KMS-11 (cell line): ENCODE results near the gene TIMM44.

Experiments
- H2AFZ ChIP-seq: fragments of 200-600 bp; sonication (generic); 2 replicates; pipeline ENCODE4 v1.6.1; 2016; ENCODE audit warnings: antibody characterized with exemption, mixed run types, low read depth
- H3K27ac ChIP-seq: fragments of 200-600 bp; sonication (generic); 2 replicates; pipeline ENCODE4 v1.6.1; 2016; ENCODE audit warnings: mild to moderate bottlenecking, mixed run types
- H3K27me3 ChIP-seq: fragments of 200-600 bp; sonication (generic); 2 replicates; pipeline ENCODE4 v1.6.1; 2017; ENCODE audit warnings: mild to moderate bottlenecking, low read depth, mixed run types, moderate library complexity; ENCODE audit not compliant: insufficient read depth
- H3K36me3 ChIP-seq: fragments of 200-600 bp; sonication (generic); 2 replicates; pipeline ENCODE4 v1.6.1; 2017; ENCODE audit warnings: mild to moderate bottlenecking, mixed run types; ENCODE audit not compliant: insufficient read depth
- H3K4me1 ChIP-seq: fragments of 200-600 bp; sonication (generic); 2 replicates; pipeline ENCODE4 v1.6.1; 2016; ENCODE audit warnings: mild to moderate bottlenecking, low read depth, mixed run types; ENCODE audit not compliant: poor library complexity, severe bottlenecking
- H3K4me2 ChIP-seq: fragments of 200-600 bp; sonication (generic); 2 replicates; pipeline ENCODE4 v1.7.0; 2016; ENCODE audit warnings: mild to moderate bottlenecking, mixed run types
- H3K4me3 ChIP-seq: fragments of 200-600 bp; sonication (generic); IDR thresholded peaks from 2 replicates; pipeline ENCODE4 v1.6.1; 2017; ENCODE audit warnings: low read depth, low read length, mixed read lengths; ENCODE audit not compliant: insufficient read depth
- H3K79me2 ChIP-seq: fragments of 200-600 bp; sonication (generic); 2 replicates; pipeline ENCODE4 v1.6.1; 2016; ENCODE audit warnings: low read depth, mixed run types; ENCODE audit not compliant: insufficient read depth
- H3K9ac ChIP-seq: fragments of 200-600 bp; sonication (generic); 2 replicates; pipeline ENCODE4 v1.6.1; 2016; ENCODE audit warnings: mild to moderate bottlenecking, mixed run types
- H4K20me1 ChIP-seq: fragments of 200-600 bp; sonication (generic); 2 replicates; pipeline ENCODE4 v1.6.1; 2016; ENCODE audit warnings: mild to moderate bottlenecking, mixed run types; ENCODE audit not compliant: insufficient read depth
- CTCF ChIP-seq: fragments of 200-600 bp; sonication (generic); conservative IDR thresholded peaks from 2 replicates; pipeline ENCODE4 v1.6.1; 2017; ENCODE audit warnings: low read depth, mild to moderate bottlenecking, antibody characterized with exemption, low read length, moderate library complexity, mixed read lengths

TIMM44 gene

GRCh38 chr19:7911508-7912143 is 31.8 kb downstream of the TIMM44 start:
- Histone ChIP-seq H3K4me2 (no peak overlapping the region), H3K4me3 (no peak overlapping the region), H3K36me3 (no peaks in the 10 kb centered on the region), H2AFZ (no peak overlapping the region), H3K27ac (no peak overlapping the region), H3K4me1 (no peaks in the 10 kb centered on the region), H3K79me2 (peaks cover 5% of the 10 kb centered on the region), H3K27me3 (peaks cover 9% of the 10 kb centered on the region), H3K9ac (no peak overlapping the region), H4K20me1 (no peaks in the 10 kb centered on the region)
- TF ChIP-seq CTCF, result no peak

- no peak for TF ChIP-seq CTCF
Observed at GRCh38 chr19:7910321-7911161, 32.9 kb downstream of the TIMM44 start.

GRCh38 chr19:7909471-7910067 is 33.9 kb downstream of the TIMM44 start:
- no peak for TF ChIP-seq CTCF
- H4K20me1 ChIP-seq, result no peaks in the 10 kb centered on the region
- H3K36me3 ChIP-seq, result no peaks in the 10 kb centered on the region
- no peak overlapping the region for H3K27ac ChIP-seq
- H3K27me3 ChIP-seq, result no peaks in the 10 kb centered on the region
- no peak overlapping the region for H2AFZ ChIP-seq
- H3K4me2 ChIP-seq, result no peak overlapping the region
- peaks cover 5% of the 10 kb centered on the region for H3K4me1 ChIP-seq
- no peak overlapping the region for H3K4me3 ChIP-seq
- H3K9ac ChIP-seq, result no peak overlapping the region
- H3K79me2 ChIP-seq, result peaks cover 25% of the 10 kb centered on the region

More at GRCh38 chr19:7910321-7911161, 32.9 kb downstream of the TIMM44 start:
- Histone ChIP-seq H3K4me1 (no peaks in the 10 kb centered on the region), H3K4me2 (no peak overlapping the region), H4K20me1 (no peaks in the 10 kb centered on the region), H2AFZ (no peak overlapping the region), H3K36me3 (no peaks in the 10 kb centered on the region), H3K9ac (no peak overlapping the region), H3K4me3 (no peak overlapping the region), H3K27me3 (peaks cover 2% of the 10 kb centered on the region; the same call in 1 of the 2 replicates), H3K79me2 (peaks cover 16% of the 10 kb centered on the region), H3K27ac (no peak overlapping the region)

- TF ChIP-seq CTCF, result no peak
- Histone ChIP-seq H3K4me1 (peaks cover 5% of the 10 kb centered on the region), H3K79me2 (peaks cover 31% of the 10 kb centered on the region), H3K4me3 (no peak overlapping the region), H2AFZ (no peak overlapping the region), H3K27ac (no peak overlapping the region), H3K4me2 (no peak overlapping the region), H3K36me3 (no peaks in the 10 kb centered on the region), H4K20me1 (no peaks in the 10 kb centered on the region), H3K27me3 (no peaks in the 10 kb centered on the region), H3K9ac (no peak overlapping the region)
Observed at GRCh38 chr19:7908742-7909461, 34.6 kb downstream of the TIMM44 start.
